Loucy (cell line): ENCODE measurements around the gene TMPRSS11A.

ENCODE experiments used
- CTCF ChIP-seq: fragments of 200-600 bp; sonication (generic); conservative IDR thresholded peaks from 2 replicates; pipeline ENCODE4 v1.5.1; 2014; ENCODE audit warnings: mild to moderate bottlenecking, antibody characterized with exemption, low read length
- EZH2phosphoT487 ChIP-seq: fragments of 200-600 bp; IDR thresholded peaks from 2 replicates; pipeline ENCODE4 v1.6.1; 2018; ENCODE audit warnings: antibody characterized with exemption, mild to moderate bottlenecking, moderate library complexity, borderline replicate concordance

GRCh38 chr4:67911638-67912037 is 51.7 kb downstream of the TMPRSS11A start:
- no peak for TF ChIP-seq CTCF
- TF ChIP-seq EZH2phosphoT487, result no peak
